GM23338 (cell line): ENCODE data around the gene SIRT7. TPM values are rescaled to one million over a fixed set of nuclear protein-coding genes. Genes with fewer than 3 reads are reported as not detected.

Source experiments
- ATAC-seq: fragments of 200-7000 bp; cut with Tn5 transposase; 3 replicates; pipeline ENCODE4 v1.9.1; 2020
- DNase-seq: peaks from one replicate; pipeline ENCODE4 v3.0.0-alpha.2; 2015; ENCODE audit warnings: low spot score
- H2AFZ ChIP-seq: fragments of 200-600 bp; sonication (generic); 2 replicates; pipeline ENCODE4 v1.8.0; 2016; ENCODE audit warnings: antibody characterized with exemption, mild to moderate bottlenecking, moderate library complexity
- H3F3A ChIP-seq: fragments of 200-600 bp; sonication (generic); replicated peaks from 2 replicates; pipeline ENCODE4 v1.8.0; 2017; ENCODE audit warnings: antibody characterized with exemption, mixed run types, low read depth
- H3K27ac ChIP-seq: fragments of 200-600 bp; sonication (generic); 2 replicates; pipeline ENCODE4 v1.6.1; 2016; ENCODE audit warnings: low read depth
- H3K27me3 ChIP-seq: fragments of 200-600 bp; sonication (generic); 2 replicates; pipeline ENCODE4 v1.8.0; 2016; ENCODE audit warnings: mild to moderate bottlenecking, mixed run types, moderate library complexity; ENCODE audit not compliant: insufficient read depth
- H3K36me3 ChIP-seq: fragments of 200-600 bp; sonication (generic); 2 replicates; pipeline ENCODE4 v1.8.0; 2016; ENCODE audit warnings: mild to moderate bottlenecking; ENCODE audit not compliant: insufficient read depth
- H3K4me1 ChIP-seq: fragments of 200-600 bp; sonication (generic); 2 replicates; pipeline ENCODE4 v1.8.0; 2016; ENCODE audit warnings: mild to moderate bottlenecking, moderate library complexity; ENCODE audit not compliant: insufficient read depth
- H3K4me2 ChIP-seq: fragments of 200-600 bp; sonication (generic); 2 replicates; pipeline ENCODE4 v1.7.1; 2017; ENCODE audit warnings: mixed run types
- H3K4me3 ChIP-seq: fragments of 200-600 bp; sonication (generic); 2 replicates; pipeline ENCODE4 v1.6.1; 2016; ENCODE audit warnings: mixed run types
- H3K79me2 ChIP-seq: fragments of 200-600 bp; sonication (generic); replicated peaks from 2 replicates; pipeline ENCODE4 v1.8.0; 2017; ENCODE audit warnings: mild to moderate bottlenecking; ENCODE audit not compliant: insufficient read depth
- H3K9me2 ChIP-seq: fragments of 200-600 bp; sonication (generic); 2 replicates; pipeline ENCODE4 v1.8.0; 2017; ENCODE audit not compliant: insufficient read depth
- H4K20me1 ChIP-seq: fragments of 200-600 bp; sonication (generic); replicated peaks from 2 replicates; pipeline ENCODE4 v1.8.0; 2017; ENCODE audit warnings: mild to moderate bottlenecking; ENCODE audit not compliant: insufficient read depth
- H3K27ac Mint-ChIP-seq: 2 replicates; pipeline ENCODE4 v1.8.0; 2020; ENCODE audit warnings: inconsistent platforms, mild to moderate bottlenecking, moderate library complexity, mixed read lengths
- H3K27me3 Mint-ChIP-seq: 3 replicates; pipeline ENCODE4 v1.8.0; 2022; ENCODE audit warnings: low read depth, mild to moderate bottlenecking, moderate library complexity, mixed read lengths, inconsistent platforms; ENCODE audit not compliant: insufficient read depth, poor library complexity
- H3K36me3 Mint-ChIP-seq: 3 replicates; pipeline ENCODE4 v1.8.0; 2021; ENCODE audit warnings: low read depth, mild to moderate bottlenecking, inconsistent platforms, moderate library complexity, mixed read lengths
- H3K4me1 Mint-ChIP-seq: 3 replicates; pipeline ENCODE4 v1.8.0; 2020; ENCODE audit warnings: mild to moderate bottlenecking, inconsistent platforms, mixed read lengths
- H3K4me3 Mint-ChIP-seq: 3 replicates; pipeline ENCODE4 v1.8.0; 2021; ENCODE audit warnings: moderate library complexity, mild to moderate bottlenecking, inconsistent platforms, mixed read lengths
- H3K9me3 Mint-ChIP-seq: 3 replicates; pipeline ENCODE4 v1.8.0; 2020; ENCODE audit warnings: moderate library complexity, mild to moderate bottlenecking, inconsistent platforms, mixed read lengths
- CREB1 ChIP-seq: fragments of 250-450 bp; sonication (Bioruptor Pico); IDR thresholded peaks from 2 replicates; pipeline ENCODE4 v1.5.0; 2020; ENCODE audit warnings: low read depth, mild to moderate bottlenecking, moderate library complexity
- CTCF ChIP-seq, 2 experiments: fragments of 200-600 bp in 1 of 2; sonication (generic) in 1 of 2; conservative IDR thresholded peaks; 2 replicates each; pipeline versions ENCODE4 v1.5.1 to v1.6.1; 2016 to 2017; ENCODE audit warnings: antibody characterized with exemption in 2 of 2, low read depth in 2 of 2, mild to moderate bottlenecking in 2 of 2, moderate library complexity in 1 of 2
- ETS1 ChIP-seq: IDR thresholded peaks from 2 replicates; pipeline ENCODE4 v1.6.1; 2016; ENCODE audit warnings: antibody characterized with exemption
- EZH2 ChIP-seq: fragments of 200-600 bp; sonication (generic); IDR thresholded peaks from one replicate; pipeline ENCODE4 v1.8.0; 2017; ENCODE audit warnings: antibody characterized with exemption, mild to moderate bottlenecking, low read depth; ENCODE audit not compliant: unreplicated experiment
- EZH2phosphoT487 ChIP-seq: fragments of 200-600 bp; sonication (generic); IDR thresholded peaks from one replicate; pipeline ENCODE4 v1.8.1; 2018; ENCODE audit warnings: antibody characterized with exemption; ENCODE audit not compliant: unreplicated experiment
- JUNB ChIP-seq: IDR thresholded peaks from one replicate; pipeline ENCODE4 v1.6.1; 2016; ENCODE audit warnings: antibody characterized with exemption; ENCODE audit not compliant: unreplicated experiment
- NANOG ChIP-seq: IDR thresholded peaks from 2 replicates; pipeline ENCODE4 v1.6.1; 2016; ENCODE audit warnings: antibody characterized with exemption, borderline replicate concordance
- POLR2AphosphoS5 ChIP-seq: IDR thresholded peaks from 2 replicates; pipeline ENCODE4 v1.6.1; 2016; ENCODE audit warnings: antibody characterized with exemption, low read depth
- STAT1 ChIP-seq: IDR thresholded peaks from one replicate; pipeline ENCODE4 v1.6.1; 2016; ENCODE audit warnings: antibody characterized with exemption; ENCODE audit not compliant: unreplicated experiment
- ZNF114 ChIP-seq: fragments of 250-450 bp; sonication (Bioruptor Pico); IDR thresholded peaks from 2 replicates; pipeline ENCODE4 v1.5.0; 2020; ENCODE audit warnings: mild to moderate bottlenecking, moderate library complexity
- ZNF331 ChIP-seq: fragments of 250-450 bp; sonication (Bioruptor Pico); IDR thresholded peaks from 2 replicates; pipeline ENCODE4 v1.5.0; 2020; ENCODE audit warnings: low read depth, mild to moderate bottlenecking, moderate library complexity
- ZNF462 ChIP-seq: fragments of 250-450 bp; sonication (Bioruptor Pico); IDR thresholded peaks from 2 replicates; pipeline ENCODE4 v1.5.0; 2020; ENCODE audit warnings: mild to moderate bottlenecking, moderate library complexity
- polyA plus RNA-seq: library from polyadenylated mRNA; unstranded; fragments of >200 nt; fragmentation: Nextera tagmentation; extraction: Ambion mirVana; gene quantifications from 2 replicates; pipeline ENCODE4 v1.2.1, GENCODE V29; 2016
- total RNA-seq: library from RNA; depleted of rRNA; stranded (reverse); fragments of >200 nt; shearing (Covaris generic); gene quantifications from 2 replicates; pipeline ENCODE4 v1.2.3, GENCODE V29; 2014
- TF ChIP-seq, protein P1 (sequence below): IDR thresholded peaks from one replicate; pipeline ENCODE4 v1.6.1; 2018; ENCODE audit warnings: antibody characterized with exemption; ENCODE audit not compliant: unreplicated experiment

SIRT7 gene
- total and polyA plus RNA-seq, 2 experiments from 2014 or later: 16.3 to 20.8 TPM

DNA sequence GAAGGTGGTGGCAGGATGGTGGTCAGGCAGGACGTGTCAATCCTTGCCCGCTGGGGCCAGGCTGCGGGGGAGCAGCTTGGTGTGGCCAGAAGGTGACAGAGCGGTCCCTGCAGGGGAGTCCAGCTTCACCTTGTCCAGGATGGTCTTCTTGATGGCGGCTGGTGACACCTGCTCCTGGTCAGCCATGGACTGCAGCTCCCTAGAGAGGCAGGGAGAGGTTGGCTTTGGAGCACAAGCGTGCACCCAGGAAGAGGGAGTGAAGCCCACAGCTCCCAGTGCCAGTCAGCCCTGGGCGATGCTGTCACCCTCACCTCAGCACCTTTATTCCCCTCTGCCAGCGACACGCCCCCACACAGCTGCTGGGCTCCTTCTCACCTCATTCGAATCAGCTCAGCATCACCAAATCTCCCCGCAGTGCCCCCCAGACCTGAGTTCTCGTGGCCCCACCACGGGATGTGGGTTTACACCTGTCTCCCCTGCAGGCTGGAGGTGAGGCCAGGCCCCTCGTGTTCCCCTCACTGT, 15.3 kb upstream of the SIRT7 start:
- Histone ChIP-seq H4K20me1 (no peaks in the 10 kb centered on the region; the same call in 1 of the 2 replicates), H3K36me3 (no peaks in the 10 kb centered on the region), H3K27ac (no peak overlapping the region), H3K79me2 (peaks cover 12% of the 10 kb centered on the region; the same call in 1 of the 2 replicates), H2AFZ (no peak overlapping the region), H3F3A (peaks cover 10% of the 10 kb centered on the region), H3K4me1 (no peaks in the 10 kb centered on the region; the same call in 1 of the 2 replicates), H3K4me3 (no peak overlapping the region), H3K27me3 (peaks cover 14% of the 10 kb centered on the region; the same call in 1 of the 2 replicates), H3K9me2 (no peaks in the 10 kb centered on the region), H3K4me2 (no peak overlapping the region)
- ATAC-seq: no peak
- Mint-ChIP-seq H3K27me3 (peaks cover 28% of the 10 kb centered on the region), H3K27ac (no peak overlapping the region), H3K4me3 (no peak overlapping the region; the same call in 2 of the 3 replicates), H3K4me1 (peaks cover 16% of the 10 kb centered on the region), H3K9me3 (no peaks in the 10 kb centered on the region), H3K36me3 (peaks cover 38% of the 10 kb centered on the region)
- TF ChIP-seq ETS1 (no peak), NANOG (no peak), CREB1 (CRISPR knock-in tag) (no peak), EZH2 (no peak), EZH2phosphoT487 (no peak), STAT1 (no peak), JUNB (no peak), CTCF (conservative IDR thresholded peaks at IDR 0.05; ENCODE audit: low read depth in 2 of 2) (no peak), ZNF114 (no peak), ZNF462 (CRISPR knock-in tag) (no peak), ZNF331 (no peak), POLR2AphosphoS5 (no peak; the same call in 1 of the 2 replicates)
- TF ChIP-seq, protein P1, sequence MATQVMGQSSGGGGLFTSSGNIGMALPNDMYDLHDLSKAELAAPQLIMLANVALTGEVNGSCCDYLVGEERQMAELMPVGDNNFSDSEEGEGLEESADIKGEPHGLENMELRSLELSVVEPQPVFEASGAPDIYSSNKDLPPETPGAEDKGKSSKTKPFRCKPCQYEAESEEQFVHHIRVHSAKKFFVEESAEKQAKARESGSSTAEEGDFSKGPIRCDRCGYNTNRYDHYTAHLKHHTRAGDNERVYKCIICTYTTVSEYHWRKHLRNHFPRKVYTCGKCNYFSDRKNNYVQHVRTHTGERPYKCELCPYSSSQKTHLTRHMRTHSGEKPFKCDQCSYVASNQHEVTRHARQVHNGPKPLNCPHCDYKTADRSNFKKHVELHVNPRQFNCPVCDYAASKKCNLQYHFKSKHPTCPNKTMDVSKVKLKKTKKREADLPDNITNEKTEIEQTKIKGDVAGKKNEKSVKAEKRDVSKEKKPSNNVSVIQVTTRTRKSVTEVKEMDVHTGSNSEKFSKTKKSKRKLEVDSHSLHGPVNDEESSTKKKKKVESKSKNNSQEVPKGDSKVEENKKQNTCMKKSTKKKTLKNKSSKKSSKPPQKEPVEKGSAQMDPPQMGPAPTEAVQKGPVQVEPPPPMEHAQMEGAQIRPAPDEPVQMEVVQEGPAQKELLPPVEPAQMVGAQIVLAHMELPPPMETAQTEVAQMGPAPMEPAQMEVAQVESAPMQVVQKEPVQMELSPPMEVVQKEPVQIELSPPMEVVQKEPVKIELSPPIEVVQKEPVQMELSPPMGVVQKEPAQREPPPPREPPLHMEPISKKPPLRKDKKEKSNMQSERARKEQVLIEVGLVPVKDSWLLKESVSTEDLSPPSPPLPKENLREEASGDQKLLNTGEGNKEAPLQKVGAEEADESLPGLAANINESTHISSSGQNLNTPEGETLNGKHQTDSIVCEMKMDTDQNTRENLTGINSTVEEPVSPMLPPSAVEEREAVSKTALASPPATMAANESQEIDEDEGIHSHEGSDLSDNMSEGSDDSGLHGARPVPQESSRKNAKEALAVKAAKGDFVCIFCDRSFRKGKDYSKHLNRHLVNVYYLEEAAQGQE: no peak
- DNase-seq: no peak
